ENCODE measurements around the gene LAMTOR4.

The LAMTOR4 gene

GRCh38 chr7:100153708-100154535 is 5.2 kb downstream of the LAMTOR4 start:
- no peak for DNase-seq (ENCODE audit: low read depth in 2 of 2)

DNA sequence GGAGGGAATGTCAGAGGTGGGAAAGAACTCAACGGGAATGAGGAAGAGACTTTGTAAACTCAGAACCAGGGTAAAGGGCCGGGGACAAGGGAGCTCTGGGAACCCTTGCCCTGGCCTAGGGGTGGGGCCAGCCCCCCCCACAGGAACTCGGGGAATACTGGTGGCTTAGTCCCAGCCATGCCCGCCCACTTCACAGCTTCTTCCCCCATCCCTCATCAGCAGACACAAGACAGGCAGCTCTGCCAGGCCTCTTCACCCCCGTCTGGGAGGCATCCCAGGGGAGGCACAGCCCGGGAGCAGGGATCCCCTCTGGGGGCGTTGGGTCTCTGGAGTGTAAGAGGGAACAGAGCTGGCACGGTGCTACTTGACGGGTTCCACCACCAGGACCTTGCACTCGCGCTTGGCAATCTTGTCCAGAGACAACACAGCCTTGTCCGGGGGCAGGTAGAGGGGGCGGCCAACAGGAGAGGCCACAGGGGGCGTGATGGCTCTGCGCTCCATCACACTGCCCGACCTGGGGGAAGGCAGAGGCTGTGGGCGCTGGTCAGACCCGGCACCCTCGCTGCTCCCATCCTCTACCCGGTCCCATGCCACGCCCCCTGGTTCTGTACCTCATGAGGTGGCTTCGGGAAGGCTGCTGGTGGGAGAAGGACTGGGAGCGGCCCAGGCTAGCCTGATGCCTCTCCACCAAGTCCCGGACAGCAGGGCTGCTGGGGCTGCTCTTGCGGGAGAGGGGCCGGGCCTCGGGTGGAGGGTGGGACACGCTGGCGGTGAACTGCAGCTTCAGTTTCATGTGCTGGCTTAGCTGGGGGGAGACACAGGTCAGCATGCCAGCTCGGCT is 6.2 kb downstream of the LAMTOR4 start:
- DNase-seq (ENCODE audit: low read depth in 2 of 2) = no peak

DNA sequence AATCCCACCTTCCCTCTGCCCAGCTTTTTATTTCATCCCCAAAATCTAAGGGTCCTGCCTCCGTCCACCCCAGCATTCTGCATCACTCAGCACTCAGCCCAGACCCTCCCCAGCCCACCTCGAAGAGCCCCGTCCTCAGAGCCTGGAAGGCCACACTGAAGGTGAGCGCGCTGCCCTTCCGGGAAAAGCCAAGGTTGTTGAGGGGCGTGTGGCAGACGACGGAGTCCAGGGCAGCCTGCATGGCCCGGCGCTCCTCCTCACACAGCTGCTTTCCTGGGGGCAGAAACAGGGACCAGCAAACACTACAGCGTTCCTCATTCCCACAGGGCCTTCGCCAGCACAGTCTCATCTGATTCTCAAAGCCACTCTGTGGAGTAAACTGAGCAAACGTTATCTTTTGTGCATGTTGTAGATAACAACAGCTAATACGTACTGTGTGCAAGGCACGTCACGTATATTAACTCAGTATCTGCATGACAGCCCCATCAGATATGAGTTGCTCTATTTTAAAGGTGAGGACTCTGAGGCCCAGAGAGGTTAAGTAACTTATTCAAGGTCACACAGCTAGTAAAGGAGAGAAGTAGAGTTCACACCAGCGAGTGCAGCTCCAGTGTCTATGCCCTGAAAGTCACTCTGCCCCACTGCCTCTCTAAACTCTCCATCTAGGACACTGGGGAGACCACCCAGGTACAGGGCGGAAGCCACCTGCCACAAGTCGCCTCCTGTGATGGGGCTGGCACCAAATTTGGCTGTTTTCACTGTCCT is 7.0 kb downstream of the LAMTOR4 start:
- no peak for DNase-seq (ENCODE audit: low read depth in 2 of 2)

DNA sequence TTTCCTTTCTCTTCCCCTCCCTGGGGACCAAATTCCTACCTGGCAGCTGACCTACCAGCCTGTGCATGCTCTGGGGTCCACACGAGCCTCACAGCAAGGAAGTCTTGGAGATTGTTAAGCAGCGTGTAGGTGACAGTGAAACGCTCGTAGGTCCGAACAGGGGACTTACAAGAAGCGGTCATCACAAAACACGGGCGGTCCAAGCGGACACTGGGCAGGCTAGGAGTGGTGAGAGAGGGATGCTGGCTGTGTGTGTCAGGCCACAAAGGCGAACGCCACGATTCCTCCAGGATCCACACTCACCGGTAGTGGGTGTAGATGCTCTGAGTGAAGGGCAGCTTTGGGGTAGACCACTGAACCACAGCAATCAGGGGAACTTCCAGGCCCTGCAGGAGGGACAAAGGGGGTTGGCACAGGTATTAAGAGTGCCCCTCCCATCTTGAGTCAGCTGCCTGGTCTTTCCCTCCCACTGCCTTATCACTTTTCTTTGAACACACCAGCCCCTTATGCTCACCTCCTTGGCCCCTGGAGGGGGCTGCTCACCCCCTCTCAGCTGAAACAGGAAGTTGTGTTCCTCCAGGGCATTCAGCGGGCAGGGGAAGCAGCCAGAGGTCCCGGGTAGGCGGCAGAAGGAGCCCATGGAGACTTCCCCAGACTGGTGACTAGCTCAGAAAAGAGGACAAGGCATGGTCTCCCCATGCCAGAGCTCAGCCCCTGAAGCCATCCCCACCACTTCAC is 7.8 kb downstream of the LAMTOR4 start:
- DNase-seq (ENCODE audit: low read depth in 2 of 2) = no peak

DNA sequence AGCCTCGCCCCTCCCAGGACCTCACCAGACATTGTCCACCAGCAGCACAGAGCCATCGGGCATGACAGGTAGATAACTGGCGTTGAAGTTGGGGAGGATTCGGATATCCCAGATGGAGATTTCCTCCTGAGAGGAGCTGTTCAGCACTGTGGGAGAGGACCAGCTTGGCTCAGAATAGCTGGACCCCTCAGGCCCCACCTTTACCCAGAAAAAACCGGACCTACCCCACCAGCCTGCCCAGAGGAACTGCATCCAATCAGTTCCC is 8.3 kb downstream of the LAMTOR4 start:
- no peak for DNase-seq (ENCODE audit: low read depth in 2 of 2)

GRCh38 chr7:100157334-100158228 is 8.9 kb downstream of the LAMTOR4 start:
- DNase-seq (ENCODE audit: low read depth in 2 of 2) = no peak

- DNase-seq (ENCODE audit: low read depth in 2 of 2) = peak; percentile 71 to 89
Observed at GRCh38 chr7:100158229-100159098, 9.7 kb downstream of the LAMTOR4 start, which contains the start of gene TRAPPC14. Gene TRAPPC14 (minus strand): TSS chr7:100158723. CDS start chr7:100158499, 224 bp downstream.

GRCh38 chr7:100159099-100159623 is 10.4 kb downstream of the LAMTOR4 start:
- DNase-seq (ENCODE audit: low read depth in 2 of 2) = no peak

GRCh38 chr7:100160067-100160466 is 11.3 kb downstream of the LAMTOR4 start:
- DNase-seq (ENCODE audit: low read depth in 2 of 2) = no peak

- no peak for DNase-seq (ENCODE audit: low read depth in 2 of 2)
Observed at GRCh38 chr7:100163006-100163531, 14.4 kb downstream of the LAMTOR4 start.

- no peak for DNase-seq (ENCODE audit: low read depth in 2 of 2)
Observed at GRCh38 chr7:100163871-100164270, 15.2 kb downstream of the LAMTOR4 start.

DNA sequence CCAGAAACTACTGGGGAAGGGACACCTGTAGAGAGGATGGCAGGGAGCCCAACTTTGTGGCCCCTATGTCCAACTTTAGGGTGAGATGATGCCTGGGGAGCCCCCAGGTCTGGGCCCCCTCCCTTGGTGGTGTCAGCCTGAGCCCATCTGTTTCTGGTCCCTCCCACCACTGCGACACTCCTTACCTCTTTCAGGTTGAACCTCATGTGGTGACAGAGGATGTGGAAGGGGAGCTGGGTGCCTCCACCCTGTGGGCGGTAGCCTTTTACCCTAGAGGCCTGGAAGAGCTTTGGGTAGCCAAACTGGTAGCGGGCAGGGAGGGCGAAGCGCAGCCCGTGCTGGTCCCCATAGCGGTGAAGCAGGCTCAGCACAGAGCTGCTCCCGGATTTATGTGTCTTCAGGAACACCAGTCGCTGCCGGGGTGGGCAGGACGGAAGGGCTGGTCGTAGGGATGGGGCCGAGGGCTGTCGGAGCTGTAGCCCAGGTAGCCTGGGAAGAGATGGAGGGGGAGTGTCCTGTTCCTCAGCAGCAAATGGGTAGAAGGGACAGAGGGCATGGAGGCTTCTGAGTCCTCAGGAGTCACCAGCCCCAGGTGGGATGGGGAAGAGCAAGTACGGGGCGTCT is 17.7 kb downstream of the LAMTOR4 start:
- no peak for DNase-seq (ENCODE audit: low read depth in 2 of 2)

DNA sequence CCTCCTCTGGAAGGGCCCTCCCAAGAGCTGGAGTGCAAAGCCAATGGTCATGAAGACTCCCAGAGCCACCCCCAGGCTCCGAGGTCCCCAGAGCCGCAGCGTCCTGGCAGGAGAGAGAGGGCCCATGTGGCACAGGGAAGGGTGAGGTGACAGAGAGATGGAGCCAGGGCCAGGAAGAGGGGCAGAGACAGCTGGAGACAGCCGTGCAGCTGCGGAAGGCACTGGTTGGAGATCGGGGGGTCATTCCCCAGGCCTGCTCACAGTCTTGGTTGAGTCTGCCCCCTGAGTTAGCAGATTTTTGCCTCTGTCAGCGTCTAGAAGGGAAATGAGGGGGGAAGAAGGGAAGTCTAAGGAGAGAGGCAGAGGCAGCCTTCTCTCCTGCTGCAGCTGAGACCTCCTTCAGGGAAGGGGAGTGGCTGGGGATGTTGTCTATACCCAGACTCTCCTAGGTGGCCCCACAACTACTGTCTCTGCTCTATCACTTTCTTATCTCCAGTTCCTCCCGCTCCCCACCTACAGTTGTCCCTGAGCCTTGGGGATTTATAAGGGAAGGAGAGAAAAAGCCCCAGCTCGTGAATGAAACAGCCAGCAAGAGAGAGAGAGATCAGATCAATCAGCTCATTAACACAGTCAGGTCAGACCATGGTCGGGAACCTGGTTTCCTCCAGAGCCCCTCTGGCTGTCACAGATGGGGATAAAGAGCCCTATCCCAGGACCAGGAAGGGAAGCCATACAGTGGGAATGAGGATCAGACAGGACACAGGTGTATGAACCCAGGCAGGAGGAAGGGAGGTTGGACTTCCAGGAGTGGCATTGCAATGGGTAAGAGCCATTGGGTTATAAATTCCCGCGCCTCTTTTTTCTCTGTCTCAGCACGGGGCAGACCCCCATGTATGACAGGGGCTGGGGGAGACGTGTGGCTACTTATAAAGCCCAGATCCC is 18.5 kb downstream of the LAMTOR4 start:
- no peak for DNase-seq (ENCODE audit: low read depth in 2 of 2)

DNA sequence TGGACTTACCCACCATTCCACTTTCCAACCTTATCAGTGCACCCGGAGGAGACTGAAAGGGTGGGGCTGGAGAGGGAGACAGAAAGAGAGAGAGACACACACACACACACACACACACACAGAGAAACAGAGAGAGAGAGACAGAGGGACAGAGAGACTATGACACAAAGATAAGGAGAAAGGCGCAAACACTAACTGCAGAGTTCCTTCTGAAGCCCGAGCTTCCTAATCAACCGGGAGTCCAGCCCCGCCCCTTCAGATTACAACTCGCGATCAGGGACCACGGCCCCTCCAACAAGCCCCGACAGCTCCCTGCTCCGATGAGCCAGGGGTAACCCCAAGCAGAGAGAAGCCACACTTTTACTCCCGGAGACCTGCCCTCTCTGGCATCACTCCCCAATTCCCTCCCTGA is 19.2 kb downstream of the LAMTOR4 start:
- no peak for DNase-seq (ENCODE audit: low read depth in 2 of 2)

DNA sequence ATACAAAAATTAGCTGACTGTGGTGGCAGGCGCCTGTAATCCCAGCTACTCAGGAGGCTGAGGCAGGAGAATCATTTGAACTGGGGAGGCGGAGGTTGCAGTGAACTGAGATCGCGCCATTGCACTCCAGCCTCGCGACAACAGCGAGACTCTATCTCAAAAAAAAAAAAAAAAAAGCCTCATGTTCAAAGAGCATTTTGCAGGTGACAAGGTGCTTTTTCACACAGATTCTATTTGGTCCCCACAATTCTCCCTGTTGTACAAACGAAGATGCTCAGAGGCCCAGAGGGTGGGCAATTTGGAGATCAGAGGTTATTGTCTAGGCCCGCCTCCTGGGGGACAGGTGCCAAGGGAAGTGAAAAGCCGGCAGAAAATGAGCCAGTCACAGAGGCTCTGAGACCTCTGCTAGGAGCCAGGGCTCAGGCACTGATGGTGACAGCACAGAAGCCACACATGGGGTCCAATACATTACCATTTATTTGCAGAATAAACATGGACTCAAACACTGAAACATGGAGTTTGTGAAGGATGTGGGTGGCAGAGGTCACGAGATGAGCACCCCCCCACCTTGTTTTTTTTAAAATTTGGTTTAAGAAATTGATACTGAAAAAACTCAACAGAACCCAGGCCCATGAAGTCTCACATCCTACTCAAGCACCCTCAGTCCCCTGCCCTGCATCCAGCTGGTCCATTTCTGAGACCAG is 20.6 kb downstream of the LAMTOR4 start:
- no peak for DNase-seq (ENCODE audit: low read depth in 2 of 2)

DNA sequence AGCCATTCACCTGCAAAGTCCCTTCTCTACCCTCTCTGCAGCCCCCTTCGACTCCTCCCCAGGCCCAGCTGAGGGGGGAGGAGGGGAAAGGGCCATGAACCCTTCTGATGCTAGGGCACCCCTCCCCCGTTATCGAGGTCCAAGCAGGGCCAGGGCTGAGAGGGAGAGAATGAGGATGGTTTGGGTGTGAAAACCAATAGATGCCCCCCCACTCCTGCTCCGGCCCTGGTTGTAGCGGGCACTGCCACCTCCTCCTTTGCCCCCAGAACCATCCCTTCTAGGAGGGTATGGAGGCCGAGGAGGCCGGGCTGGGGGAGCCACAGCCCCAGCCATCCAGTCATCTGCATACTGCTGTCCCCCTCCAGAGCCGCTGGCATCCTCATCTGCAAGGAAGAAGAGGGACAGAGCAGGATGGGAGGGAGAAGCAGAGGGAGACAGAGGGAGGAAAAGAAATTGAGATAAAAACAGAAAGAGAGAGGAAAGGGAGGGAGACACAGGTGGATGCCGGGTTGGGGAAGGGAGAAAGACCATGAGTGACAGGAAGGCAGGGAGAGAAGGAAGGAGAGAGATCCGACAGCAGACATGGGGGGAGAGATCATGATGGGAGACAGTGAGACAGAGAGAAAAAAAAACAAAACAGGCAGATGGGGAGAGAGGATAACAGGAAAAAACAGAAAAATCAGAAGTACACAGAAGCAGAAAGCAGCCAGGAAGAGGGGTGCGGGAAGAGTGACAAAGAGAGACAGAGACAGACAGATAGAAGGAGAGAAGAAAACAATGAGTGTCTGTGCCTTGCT is 21.6 kb downstream of the LAMTOR4 start:
- no peak for DNase-seq (ENCODE audit: low read depth in 2 of 2)

Data from stimulated activated CD4-positive, alpha-beta T cell treated with anti-CD3 and anti-CD28 coated beads, Interleukin-1b, Interleukin-23, amount 100 ng/mL, for 1 hour (primary cell).